ENCODE measurements around the gene LRRC26. TPM values are rescaled to one million over a fixed set of nuclear protein-coding genes. Genes with fewer than 3 reads are reported as not detected.

Gene LRRC26
- polyA plus RNA-seq, 1 experiment, result not detected

GRCh38 chr9:137130176-137130755 lies 39.6 kb downstream of the LRRC26 start:
- Histone ChIP-seq H3K36me3 (ENCODE audit: control insufficient read depth, insufficient read depth, low read length) (no peaks in the 10 kb centered on the region), H3K4me3 (ENCODE audit: low read depth, low read length) (peak overlapping the region; percentile 63), H3K27me3 (ENCODE audit: control insufficient read depth, insufficient read depth, low read length) (no peaks in the 10 kb centered on the region)
- no peak for DNase-seq (ENCODE audit: low read depth)
- POLR2A ChIA-PET, result no interaction called here
- CTCF ChIA-PET, result interaction anchor here (0.6 to 1.4 kb wide), 4 partner anchors 97 to 364 kb away, joined by 3 to 11 read pairs (median 4); partner anchors contain the start of genes RNF224 and TUBB4B
- no peak for TF ChIP-seq CTCF (IDR thresholded peaks at IDR 0.05; ENCODE audit: insufficient read depth, low read depth, low read length)

- Histone ChIP-seq H3K36me3 (ENCODE audit: control insufficient read depth, insufficient read depth, low read length) (no peaks in the 10 kb centered on the region), H3K27me3 (ENCODE audit: control insufficient read depth, insufficient read depth, low read length) (no peaks in the 10 kb centered on the region), H3K4me3 (ENCODE audit: low read depth, low read length) (peak overlapping the region; percentile 63)
- ChIA-PET CTCF (interaction anchor here (0.6 to 1.4 kb wide), 4 partner anchors 98 to 405 kb away, joined by 3 to 11 read pairs (median 4); partner anchors contain the start of genes RNF224 and TUBB4B), POLR2A (interaction anchor here (0.5 to 1.0 kb wide), 2 partner anchors 59 to 94 kb away, joined by 3 read pairs; no protein-coding TSS in a partner anchor)
- DNase-seq (ENCODE audit: low read depth), result peak; percentile 54
- no peak for TF ChIP-seq CTCF (IDR thresholded peaks at IDR 0.05; ENCODE audit: insufficient read depth, low read depth, low read length)
These were observed 40.2 kb downstream of the LRRC26 start for GRCh38 chr9:137129456-137130175.

GRCh38 chr9:137128862-137129455 lies 40.9 kb downstream of the LRRC26 start:
- Histone ChIP-seq H3K27me3 (ENCODE audit: control insufficient read depth, insufficient read depth, low read length) (no peaks in the 10 kb centered on the region), H3K4me3 (ENCODE audit: low read depth, low read length) (peak overlapping the region; percentile 63), H3K36me3 (ENCODE audit: control insufficient read depth, insufficient read depth, low read length) (no peaks in the 10 kb centered on the region)
- no peak for DNase-seq (ENCODE audit: low read depth)
- ChIA-PET POLR2A (interaction anchor here (0.5 to 1.0 kb wide), 2 partner anchors 60 to 95 kb away, joined by 3 read pairs; no protein-coding TSS in a partner anchor), CTCF (interaction anchor here (0.6 to 1.4 kb wide), 4 partner anchors 99 to 406 kb away, joined by 3 to 11 read pairs (median 4); partner anchors contain the start of genes RNF224 and TUBB4B)
- TF ChIP-seq CTCF (IDR thresholded peaks at IDR 0.05; ENCODE audit: insufficient read depth, low read depth, low read length), result no peak

GRCh38 chr9:137128158-137128861 lies 41.5 kb downstream of the LRRC26 start:
- ChIA-PET POLR2A (interaction anchor here (0.9 kb wide), 1 partner anchor 112 kb away, joined by 3 read pairs; the partner anchor contains the start of gene TUBB4B), CTCF (interaction anchor here (1.4 to 2.1 kb wide), 2 partner anchors 99 to 112 kb away, joined by 4 to 6 read pairs; partner anchors contain the start of genes RNF224 and TUBB4B)
- Histone ChIP-seq H3K36me3 (ENCODE audit: control insufficient read depth, insufficient read depth, low read length) (no peaks in the 10 kb centered on the region), H3K27me3 (ENCODE audit: control insufficient read depth, insufficient read depth, low read length) (no peaks in the 10 kb centered on the region), H3K4me3 (ENCODE audit: low read depth, low read length) (peak overlapping the region; percentile 63)
- no peak for DNase-seq (ENCODE audit: low read depth)
- TF ChIP-seq CTCF (IDR thresholded peaks at IDR 0.05; ENCODE audit: insufficient read depth, low read depth, low read length), result no peak
